SK-N-SH treated with all-trans-retinoic acid at 6 μM for 48 hours (cell line): Measurements from ENCODE around the gene SCGB3A1.

Experiments used
- ATAC-seq: fragments of 200-7000 bp; cut with Tn5 transposase; 3 replicates; pipeline ENCODE4 v1.9.1; 2020; ENCODE audit warnings: mild to moderate bottlenecking, moderate library complexity
- ARNTL ChIP-seq: fragments of 450-650 bp; formaldehyde crosslinking; IDR thresholded peaks from 2 replicates; pipeline ENCODE4 v1.5.0; 2020; ENCODE audit warnings: low read depth, mild to moderate bottlenecking, moderate library complexity, borderline replicate concordance
- CSDC2 ChIP-seq: fragments of 250-450 bp; sonication (Bioruptor Pico); IDR thresholded peaks from 2 replicates; pipeline ENCODE4 v1.5.0; 2020; ENCODE audit warnings: mild to moderate bottlenecking, moderate library complexity
- ESRRG ChIP-seq: fragments of 250-450 bp; sonication (Bioruptor Pico); IDR thresholded peaks from 2 replicates; pipeline ENCODE4 v1.6.1; 2021; ENCODE audit warnings: mild to moderate bottlenecking
- GLIS3 ChIP-seq: fragments of 250-450 bp; sonication (Bioruptor Pico); IDR thresholded peaks from 2 replicates; pipeline ENCODE4 v1.5.0; 2020; ENCODE audit warnings: mild to moderate bottlenecking, moderate library complexity
- ISL1 ChIP-seq: fragments of 250-450 bp; sonication (Bioruptor Pico); IDR thresholded peaks from 2 replicates; pipeline ENCODE4 v2.1.2; 2022; ENCODE audit warnings: mild to moderate bottlenecking, moderate library complexity
- OSR1 ChIP-seq: fragments of 250-450 bp; sonication (Bioruptor Pico); IDR thresholded peaks from 2 replicates; pipeline ENCODE4 v1.8.0; 2022; ENCODE audit warnings: moderate library complexity, mild to moderate bottlenecking, inconsistent platforms
- PPARA ChIP-seq: fragments of 250-450 bp; sonication (Bioruptor Pico); IDR thresholded peaks from 2 replicates; pipeline ENCODE4 v1.5.0; 2020; ENCODE audit warnings: mild to moderate bottlenecking, borderline replicate concordance
- RARB ChIP-seq: fragments of 250-450 bp; sonication (Bioruptor Pico); IDR thresholded peaks from 2 replicates; pipeline ENCODE4 v1.8.0; 2021; ENCODE audit warnings: mild to moderate bottlenecking, moderate library complexity
- SNAI2 ChIP-seq: fragments of 250-450 bp; sonication (Bioruptor Pico); IDR thresholded peaks from 2 replicates; pipeline ENCODE4 v1.5.0; 2020; ENCODE audit warnings: mild to moderate bottlenecking, moderate library complexity
- TCF4 ChIP-seq: fragments of 250-450 bp; sonication (Bioruptor Pico); IDR thresholded peaks from 2 replicates; pipeline ENCODE4 v1.8.0; 2021; ENCODE audit warnings: mild to moderate bottlenecking, moderate library complexity, borderline replicate concordance
- TOX ChIP-seq: fragments of 250-450 bp; sonication (Bioruptor Pico); IDR thresholded peaks from 2 replicates; pipeline ENCODE4 v1.8.0; 2021; ENCODE audit warnings: mild to moderate bottlenecking, moderate library complexity, borderline replicate concordance
- ZC3H10 ChIP-seq: fragments of 250-450 bp; sonication (Bioruptor Pico); IDR thresholded peaks from 2 replicates; pipeline ENCODE4 v1.5.1; 2021; ENCODE audit warnings: mild to moderate bottlenecking, moderate library complexity
- ZFP3 ChIP-seq: fragments of 250-450 bp; sonication (Bioruptor Pico); IDR thresholded peaks from 2 replicates; pipeline ENCODE4 v1.5.0; 2020; ENCODE audit warnings: mild to moderate bottlenecking, moderate library complexity
- ZFP30 ChIP-seq: fragments of 450-650 bp; formaldehyde crosslinking; IDR thresholded peaks from 2 replicates; pipeline ENCODE4 v1.5.0; 2022; ENCODE audit warnings: mild to moderate bottlenecking, moderate library complexity
- ZNF565 ChIP-seq: fragments of 450-650 bp; formaldehyde crosslinking; conservative IDR thresholded peaks from 2 replicates; pipeline ENCODE4 v1.5.0; 2020; ENCODE audit warnings: low read depth, mild to moderate bottlenecking, moderate library complexity
- ZNF8 ChIP-seq: fragments of 450-650 bp; formaldehyde crosslinking; IDR thresholded peaks from 2 replicates; pipeline ENCODE4 v1.5.0; 2020; ENCODE audit warnings: mild to moderate bottlenecking, moderate library complexity
- TF ChIP-seq, protein P1 (sequence below): fragments of 250-450 bp; sonication (Bioruptor Pico); IDR thresholded peaks from 2 replicates; pipeline ENCODE4 v1.5.0; 2020; ENCODE audit warnings: mild to moderate bottlenecking, moderate library complexity
- TF ChIP-seq, protein P2 (sequence below): fragments of 250-450 bp; sonication (Bioruptor Pico); IDR thresholded peaks from 2 replicates; pipeline ENCODE4 v1.5.1; 2021; ENCODE audit warnings: mild to moderate bottlenecking, moderate library complexity
- TF ChIP-seq, protein P3 (sequence below): fragments of 250-450 bp; sonication (Bioruptor Pico); IDR thresholded peaks from 2 replicates; pipeline ENCODE4 v1.8.0; 2021; ENCODE audit warnings: low read depth, mild to moderate bottlenecking, moderate library complexity, borderline replicate concordance
- TF ChIP-seq, protein P4 (sequence below): fragments of 250-450 bp; sonication (Bioruptor Pico); IDR thresholded peaks from 2 replicates; pipeline ENCODE4 v1.8.0; 2020; ENCODE audit warnings: mild to moderate bottlenecking, moderate library complexity, borderline replicate concordance
- TF ChIP-seq, protein P5 (sequence below): fragments of 250-450 bp; sonication (Bioruptor Pico); IDR thresholded peaks from 2 replicates; pipeline ENCODE4 v1.5.1; 2020; ENCODE audit warnings: low read depth, mild to moderate bottlenecking, moderate library complexity

SCGB3A1 gene

DNA sequence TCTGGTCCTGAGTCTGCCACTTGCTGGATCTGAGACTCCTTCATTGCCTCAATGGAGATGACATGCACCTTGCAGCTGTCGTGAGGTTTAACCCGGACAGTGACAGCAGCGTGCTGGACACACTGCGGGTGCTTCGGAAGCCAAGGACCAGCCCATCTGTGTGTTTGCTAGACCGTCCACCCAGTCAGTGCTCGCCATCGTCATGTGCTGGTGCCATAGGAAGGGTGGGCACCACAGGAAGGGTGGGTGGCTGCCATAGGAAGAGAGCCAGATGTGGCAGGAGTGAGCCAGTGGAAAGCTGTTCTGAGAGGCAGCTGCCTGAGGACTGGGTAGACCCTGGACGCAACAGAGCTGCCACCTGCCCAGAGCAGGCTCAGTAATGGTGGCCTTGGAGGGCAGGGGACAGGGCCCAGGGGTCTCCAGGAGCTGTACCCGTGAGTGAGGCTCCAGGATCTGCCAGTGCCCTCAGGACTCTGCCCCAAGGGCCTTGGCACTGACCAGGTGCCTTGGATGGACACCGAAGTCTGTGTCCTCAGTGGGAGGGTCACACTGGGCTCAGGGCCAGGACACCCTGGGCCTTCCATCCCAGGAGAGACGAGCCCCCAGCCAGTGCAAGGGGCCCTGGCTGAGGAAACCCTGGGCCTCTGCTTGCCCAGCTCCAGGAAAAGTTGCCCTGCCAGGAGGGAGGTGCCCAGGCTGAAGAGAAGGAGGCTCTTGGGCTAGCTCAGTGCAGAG is 36.3 kb upstream of the SCGB3A1 start (continued):
- TF ChIP-seq, protein P1, sequence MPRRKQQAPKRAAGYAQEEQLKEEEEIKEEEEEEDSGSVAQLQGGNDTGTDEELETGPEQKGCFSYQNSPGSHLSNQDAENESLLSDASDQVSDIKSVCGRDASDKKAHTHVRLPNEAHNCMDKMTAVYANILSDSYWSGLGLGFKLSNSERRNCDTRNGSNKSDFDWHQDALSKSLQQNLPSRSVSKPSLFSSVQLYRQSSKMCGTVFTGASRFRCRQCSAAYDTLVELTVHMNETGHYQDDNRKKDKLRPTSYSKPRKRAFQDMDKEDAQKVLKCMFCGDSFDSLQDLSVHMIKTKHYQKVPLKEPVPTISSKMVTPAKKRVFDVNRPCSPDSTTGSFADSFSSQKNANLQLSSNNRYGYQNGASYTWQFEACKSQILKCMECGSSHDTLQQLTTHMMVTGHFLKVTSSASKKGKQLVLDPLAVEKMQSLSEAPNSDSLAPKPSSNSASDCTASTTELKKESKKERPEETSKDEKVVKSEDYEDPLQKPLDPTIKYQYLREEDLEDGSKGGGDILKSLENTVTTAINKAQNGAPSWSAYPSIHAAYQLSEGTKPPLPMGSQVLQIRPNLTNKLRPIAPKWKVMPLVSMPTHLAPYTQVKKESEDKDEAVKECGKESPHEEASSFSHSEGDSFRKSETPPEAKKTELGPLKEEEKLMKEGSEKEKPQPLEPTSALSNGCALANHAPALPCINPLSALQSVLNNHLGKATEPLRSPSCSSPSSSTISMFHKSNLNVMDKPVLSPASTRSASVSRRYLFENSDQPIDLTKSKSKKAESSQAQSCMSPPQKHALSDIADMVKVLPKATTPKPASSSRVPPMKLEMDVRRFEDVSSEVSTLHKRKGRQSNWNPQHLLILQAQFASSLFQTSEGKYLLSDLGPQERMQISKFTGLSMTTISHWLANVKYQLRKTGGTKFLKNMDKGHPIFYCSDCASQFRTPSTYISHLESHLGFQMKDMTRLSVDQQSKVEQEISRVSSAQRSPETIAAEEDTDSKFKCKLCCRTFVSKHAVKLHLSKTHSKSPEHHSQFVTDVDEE (CRISPR knock-in tag) = no peak
- no peak for TF ChIP-seq OSR1 (CRISPR knock-in tag)
- TF ChIP-seq ZNF8 (CRISPR knock-in tag) = no peak
- no peak for TF ChIP-seq ESRRG (CRISPR knock-in tag)
- TF ChIP-seq, all 23 proteins: peak for 0

DNA sequence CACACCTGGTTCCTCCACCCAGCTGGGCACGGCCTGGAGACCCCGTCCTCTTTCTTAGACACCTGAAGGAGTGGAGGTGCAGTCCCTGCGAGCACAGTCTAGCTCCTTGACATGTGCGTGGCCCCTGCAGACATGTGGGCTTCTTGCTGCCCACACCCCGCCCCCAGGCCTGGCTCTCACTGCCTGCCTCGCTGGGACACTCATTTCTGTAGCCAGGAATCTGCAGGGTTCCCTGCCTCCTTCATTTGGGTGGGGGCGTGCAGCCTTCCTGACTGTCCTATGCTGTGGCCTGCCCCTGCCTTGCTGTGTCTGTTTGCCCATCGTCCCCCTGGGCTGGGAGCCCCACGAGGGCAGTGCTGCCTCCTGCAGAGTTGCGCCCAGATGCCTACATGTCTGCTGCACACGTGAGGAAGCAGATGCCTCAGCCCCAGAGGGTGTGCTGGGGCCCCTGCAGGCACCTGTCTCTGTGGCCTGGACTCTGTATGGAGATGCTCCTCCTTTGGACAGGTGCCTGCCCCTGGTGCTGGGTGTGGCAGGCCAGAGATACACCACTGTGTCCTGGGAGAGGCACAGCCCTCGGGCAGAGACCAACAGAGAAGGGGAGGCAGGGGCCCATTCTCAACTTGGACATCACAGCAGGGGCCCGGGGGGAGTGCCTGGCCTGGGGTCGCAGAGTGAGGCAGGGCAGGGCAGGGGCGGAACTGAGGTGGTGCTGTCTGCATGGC is 35.5 kb upstream of the SCGB3A1 start:
- TF ChIP-seq ZNF565 (CRISPR knock-in tag) = no peak
- TF ChIP-seq ZNF8 (CRISPR knock-in tag) = no peak
- TF ChIP-seq, protein P2, sequence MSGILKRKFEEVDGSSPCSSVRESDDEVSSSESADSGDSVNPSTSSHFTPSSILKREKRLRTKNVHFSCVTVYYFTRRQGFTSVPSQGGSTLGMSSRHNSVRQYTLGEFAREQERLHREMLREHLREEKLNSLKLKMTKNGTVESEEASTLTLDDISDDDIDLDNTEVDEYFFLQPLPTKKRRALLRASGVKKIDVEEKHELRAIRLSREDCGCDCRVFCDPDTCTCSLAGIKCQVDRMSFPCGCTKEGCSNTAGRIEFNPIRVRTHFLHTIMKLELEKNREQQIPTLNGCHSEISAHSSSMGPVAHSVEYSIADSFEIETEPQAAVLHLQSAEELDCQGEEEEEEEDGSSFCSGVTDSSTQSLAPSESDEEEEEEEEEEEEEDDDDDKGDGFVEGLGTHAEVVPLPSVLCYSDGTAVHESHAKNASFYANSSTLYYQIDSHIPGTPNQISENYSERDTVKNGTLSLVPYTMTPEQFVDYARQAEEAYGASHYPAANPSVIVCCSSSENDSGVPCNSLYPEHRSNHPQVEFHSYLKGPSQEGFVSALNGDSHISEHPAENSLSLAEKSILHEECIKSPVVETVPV (CRISPR knock-in tag) = no peak
- no peak for TF ChIP-seq CSDC2 (CRISPR knock-in tag)
- no peak for TF ChIP-seq SNAI2 (CRISPR knock-in tag)
- TF ChIP-seq TOX (CRISPR knock-in tag) = no peak
- TF ChIP-seq PPARA (CRISPR knock-in tag) = no peak
- TF ChIP-seq, protein P3, sequence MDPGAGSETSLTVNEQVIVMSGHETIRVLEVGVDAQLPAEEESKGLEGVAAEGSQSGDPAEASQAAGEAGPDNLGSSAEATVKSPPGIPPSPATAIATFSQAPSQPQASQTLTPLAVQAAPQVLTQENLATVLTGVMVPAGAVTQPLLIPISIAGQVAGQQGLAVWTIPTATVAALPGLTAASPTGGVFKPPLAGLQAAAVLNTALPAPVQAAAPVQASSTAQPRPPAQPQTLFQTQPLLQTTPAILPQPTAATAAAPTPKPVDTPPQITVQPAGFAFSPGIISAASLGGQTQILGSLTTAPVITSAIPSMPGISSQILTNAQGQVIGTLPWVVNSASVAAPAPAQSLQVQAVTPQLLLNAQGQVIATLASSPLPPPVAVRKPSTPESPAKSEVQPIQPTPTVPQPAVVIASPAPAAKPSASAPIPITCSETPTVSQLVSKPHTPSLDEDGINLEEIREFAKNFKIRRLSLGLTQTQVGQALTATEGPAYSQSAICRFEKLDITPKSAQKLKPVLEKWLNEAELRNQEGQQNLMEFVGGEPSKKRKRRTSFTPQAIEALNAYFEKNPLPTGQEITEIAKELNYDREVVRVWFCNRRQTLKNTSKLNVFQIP (CRISPR knock-in tag) = no peak
- no peak for TF ChIP-seq ARNTL (CRISPR knock-in tag)
- no peak for TF ChIP-seq ZFP3 (CRISPR knock-in tag)
- TF ChIP-seq RARB (CRISPR knock-in tag) = no peak
- TF ChIP-seq, protein P4, sequence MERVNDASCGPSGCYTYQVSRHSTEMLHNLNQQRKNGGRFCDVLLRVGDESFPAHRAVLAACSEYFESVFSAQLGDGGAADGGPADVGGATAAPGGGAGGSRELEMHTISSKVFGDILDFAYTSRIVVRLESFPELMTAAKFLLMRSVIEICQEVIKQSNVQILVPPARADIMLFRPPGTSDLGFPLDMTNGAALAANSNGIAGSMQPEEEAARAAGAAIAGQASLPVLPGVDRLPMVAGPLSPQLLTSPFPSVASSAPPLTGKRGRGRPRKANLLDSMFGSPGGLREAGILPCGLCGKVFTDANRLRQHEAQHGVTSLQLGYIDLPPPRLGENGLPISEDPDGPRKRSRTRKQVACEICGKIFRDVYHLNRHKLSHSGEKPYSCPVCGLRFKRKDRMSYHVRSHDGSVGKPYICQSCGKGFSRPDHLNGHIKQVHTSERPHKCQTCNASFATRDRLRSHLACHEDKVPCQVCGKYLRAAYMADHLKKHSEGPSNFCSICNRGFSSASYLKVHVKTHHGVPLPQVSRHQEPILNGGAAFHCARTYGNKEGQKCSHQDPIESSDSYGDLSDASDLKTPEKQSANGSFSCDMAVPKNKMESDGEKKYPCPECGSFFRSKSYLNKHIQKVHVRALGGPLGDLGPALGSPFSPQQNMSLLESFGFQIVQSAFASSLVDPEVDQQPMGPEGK (CRISPR knock-in tag) = no peak
- ATAC-seq = no peak

DNA sequence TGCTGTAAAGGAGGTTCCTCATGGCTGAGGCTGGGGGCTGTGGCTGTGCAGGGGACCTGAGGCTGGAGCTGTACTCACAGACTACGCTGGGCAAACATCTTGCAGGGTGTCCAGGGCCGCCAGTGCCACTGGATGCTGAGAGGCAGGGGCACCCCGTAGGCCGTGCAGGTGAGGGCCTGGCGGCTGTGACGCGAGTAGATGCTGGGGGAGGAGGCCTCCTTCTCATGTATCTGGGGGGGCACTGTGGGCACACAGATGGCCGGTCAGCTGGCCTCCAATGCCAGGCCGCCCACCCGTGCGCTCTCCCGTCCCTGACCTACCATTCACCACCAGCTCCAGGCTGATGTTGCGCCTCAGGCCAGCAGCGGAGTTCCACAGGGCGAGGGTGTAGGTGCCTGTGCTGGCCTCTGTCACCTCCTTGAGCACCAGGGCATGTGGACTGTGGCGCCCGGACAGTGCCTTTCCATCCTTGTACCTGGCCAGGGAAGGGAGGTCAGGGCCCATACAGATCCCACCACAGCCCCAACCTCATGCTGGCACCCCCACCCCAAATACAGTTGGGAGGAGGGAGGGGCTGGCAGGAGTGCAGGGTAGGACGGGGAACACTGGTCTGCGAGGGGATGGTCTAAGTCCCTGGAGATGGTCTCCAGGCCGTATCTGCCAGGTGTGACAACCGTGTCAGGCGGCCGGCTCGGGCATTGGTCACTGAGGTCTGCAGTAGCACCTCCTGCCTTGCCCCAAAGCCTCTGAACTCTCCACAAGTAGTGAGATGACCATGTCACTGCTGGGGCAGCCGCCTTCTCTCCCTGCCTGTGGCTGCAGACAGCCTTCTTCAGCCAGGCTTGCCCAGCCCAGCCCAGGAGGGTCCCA is 34.7 kb upstream of the SCGB3A1 start:
- no peak for TF ChIP-seq TOX (CRISPR knock-in tag)
- no peak for TF ChIP-seq ZC3H10 (CRISPR knock-in tag)
- no peak for TF ChIP-seq ZNF565 (CRISPR knock-in tag)
- no peak for TF ChIP-seq ZNF8 (CRISPR knock-in tag)
- no peak for TF ChIP-seq GLIS3 (CRISPR knock-in tag)
- TF ChIP-seq OSR1 (CRISPR knock-in tag) = no peak
- TF ChIP-seq, protein P2 (CRISPR knock-in tag) = no peak
- TF ChIP-seq TCF4 (CRISPR knock-in tag) = no peak
- no peak for TF ChIP-seq ZFP3 (CRISPR knock-in tag)
- no peak for TF ChIP-seq ISL1
- no peak for TF ChIP-seq CSDC2 (CRISPR knock-in tag)
- TF ChIP-seq, protein P5, sequence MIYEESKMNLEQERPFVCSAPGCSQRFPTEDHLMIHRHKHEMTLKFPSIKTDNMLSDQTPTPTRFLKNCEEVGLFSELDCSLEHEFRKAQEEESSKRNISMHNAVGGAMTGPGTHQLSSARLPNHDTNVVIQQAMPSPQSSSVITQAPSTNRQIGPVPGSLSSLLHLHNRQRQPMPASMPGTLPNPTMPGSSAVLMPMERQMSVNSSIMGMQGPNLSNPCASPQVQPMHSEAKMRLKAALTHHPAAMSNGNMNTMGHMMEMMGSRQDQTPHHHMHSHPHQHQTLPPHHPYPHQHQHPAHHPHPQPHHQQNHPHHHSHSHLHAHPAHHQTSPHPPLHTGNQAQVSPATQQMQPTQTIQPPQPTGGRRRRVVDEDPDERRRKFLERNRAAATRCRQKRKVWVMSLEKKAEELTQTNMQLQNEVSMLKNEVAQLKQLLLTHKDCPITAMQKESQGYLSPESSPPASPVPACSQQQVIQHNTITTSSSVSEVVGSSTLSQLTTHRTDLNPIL (CRISPR knock-in tag) = no peak
- TF ChIP-seq SNAI2 (CRISPR knock-in tag) = no peak
- no peak for TF ChIP-seq ZFP30 (CRISPR knock-in tag)
- no peak for ATAC-seq
